GM23248 (cell line): ENCODE data around the gene PLA2G4F. TPM values are rescaled to one million over a fixed set of nuclear protein-coding genes. Genes with fewer than 3 reads are reported as not detected.

ENCODE experiments used
- DNase-seq: peaks from one replicate; pipeline ENCODE4 v3.0.0-alpha.2; 2015
- H2AFZ ChIP-seq: fragments of 200-600 bp; sonication (generic); 2 replicates; pipeline ENCODE4 v1.6.1; 2016; ENCODE audit warnings: antibody characterized with exemption
- H3F3A ChIP-seq: fragments of 200-600 bp; sonication (generic); 2 replicates; pipeline ENCODE4 v1.6.1; 2016; ENCODE audit warnings: mild to moderate bottlenecking, antibody characterized with exemption, mixed run types; ENCODE audit not compliant: insufficient read depth
- H3K27ac ChIP-seq: fragments of 200-600 bp; sonication (generic); 2 replicates; pipeline ENCODE4 v1.5.1; 2016; ENCODE audit warnings: mild to moderate bottlenecking
- H3K27me3 ChIP-seq: fragments of 200-600 bp; sonication (generic); replicated peaks from 2 replicates; pipeline ENCODE4 v1.6.1; 2016; ENCODE audit warnings: mild to moderate bottlenecking; ENCODE audit not compliant: insufficient read depth
- H3K36me3 ChIP-seq: fragments of 200-600 bp; sonication (generic); 2 replicates; pipeline ENCODE4 v1.6.1; 2016; ENCODE audit warnings: low read depth, mild to moderate bottlenecking
- H3K4me1 ChIP-seq: fragments of 200-600 bp; sonication (generic); 2 replicates; pipeline ENCODE4 v1.6.1; 2016; ENCODE audit warnings: mild to moderate bottlenecking; ENCODE audit not compliant: insufficient read depth
- H3K4me2 ChIP-seq: fragments of 200-600 bp; sonication (generic); one replicate; pipeline ENCODE4 v1.6.1; 2016; ENCODE audit warnings: mild to moderate bottlenecking; ENCODE audit not compliant: unreplicated experiment
- H3K4me3 ChIP-seq: fragments of 200-600 bp; sonication (generic); 2 replicates; pipeline ENCODE4 v1.5.1; 2016; ENCODE audit warnings: mild to moderate bottlenecking
- H3K79me2 ChIP-seq: fragments of 200-600 bp; sonication (generic); 2 replicates; pipeline ENCODE4 v1.6.1; 2016; ENCODE audit warnings: mild to moderate bottlenecking; ENCODE audit not compliant: insufficient read depth
- H3K9ac ChIP-seq: fragments of 200-600 bp; sonication (generic); 2 replicates; pipeline ENCODE4 v1.6.1; 2016; ENCODE audit warnings: mild to moderate bottlenecking
- H3K9me2 ChIP-seq: fragments of 200-600 bp; sonication (generic); 2 replicates; pipeline ENCODE4 v1.6.1; 2016; ENCODE audit warnings: mixed run types, mild to moderate bottlenecking, moderate library complexity; ENCODE audit not compliant: insufficient read depth
- H3K9me3 ChIP-seq: fragments of 200-600 bp; sonication (generic); one replicate; pipeline ENCODE4 v1.6.1; 2017; ENCODE audit warnings: low read depth
- H4K20me1 ChIP-seq: fragments of 200-600 bp; sonication (generic); 2 replicates; pipeline ENCODE4 v1.6.0; 2016; ENCODE audit not compliant: insufficient read depth
- EZH2 ChIP-seq: fragments of 200-600 bp; sonication (generic); IDR thresholded peaks from 2 replicates; pipeline ENCODE4 v1.6.1; 2018; ENCODE audit warnings: antibody characterized with exemption, mild to moderate bottlenecking; ENCODE audit not compliant: insufficient read depth, poor library complexity, severe bottlenecking
- EZH2phosphoT487 ChIP-seq: fragments of 200-600 bp; sonication (generic); IDR thresholded peaks from 2 replicates; pipeline ENCODE4 v1.6.1; 2018; ENCODE audit warnings: antibody characterized with exemption, moderate library complexity, mild to moderate bottlenecking, low read depth; ENCODE audit not compliant: insufficient read depth
- WGBS, 2 experiments: methylation state at CpG; one replicate each; pipeline ENCODE4 v1.1.6; 2015 to 2017; ENCODE audit warnings: low lambda C conversion rate in 2 of 2, low coverage in 1 of 2; ENCODE audit errors: missing lambda C conversion rate in 2 of 2; 5-methylcytosine and 5-hydroxymethylcytosine counted together
- in situ Hi-C: fragments of 300-500 bp; cut with MboI; formaldehyde crosslinking; loops from 2 replicates; pipeline ENCODE4 v1.15.0; 2020
- polyA plus RNA-seq: library from polyadenylated mRNA; unstranded; fragments of >200 nt; fragmentation: Nextera tagmentation; extraction: Ambion mirVana; gene quantifications from 2 replicates; pipeline ENCODE4 v1.2.1, GENCODE V29; 2016
- total RNA-seq: library from RNA; depleted of rRNA; stranded (reverse); fragments of >200 nt; shearing (Covaris generic); gene quantifications from 2 replicates; pipeline ENCODE4 v1.2.3, GENCODE V29; 2014

The PLA2G4F gene
- total and polyA plus RNA-seq, 2 experiments from 2014 or later = not detected

GRCh38 chr15:42150219-42150970, 6.0 kb downstream of the PLA2G4F start:
- no peaks in the 10 kb centered on the region for H3K36me3 ChIP-seq
- in situ Hi-C loops = no loop called here
- no peak overlapping the region for H3K4me3 ChIP-seq
- H3K9ac ChIP-seq = no peak overlapping the region
- no peaks in the 10 kb centered on the region for H3K79me2 ChIP-seq
- 83 to 84% methylated on average over 15 to 17 of the region's 17 CpGs for WGBS, 2 experiments
- peaks cover 2% of the 10 kb centered on the region; the same call in 1 of the 2 replicates for H3K27me3 ChIP-seq
- no peak overlapping the region for H3K27ac ChIP-seq
- H3F3A ChIP-seq = no peaks in the 10 kb centered on the region
- H2AFZ ChIP-seq = no peak overlapping the region
- H3K4me1 ChIP-seq = no peaks in the 10 kb centered on the region
- no peak overlapping the region for H3K4me2 ChIP-seq
- DNase-seq = no peak
- no peaks in the 10 kb centered on the region for H4K20me1 ChIP-seq
- TF ChIP-seq EZH2 = no peak
- TF ChIP-seq EZH2phosphoT487 = no peak
- no peaks in the 10 kb centered on the region for H3K9me3 ChIP-seq
- no peaks in the 10 kb centered on the region for H3K9me2 ChIP-seq

GRCh38 chr15:42149493-42150218, 6.8 kb downstream of the PLA2G4F start:
- H3K79me2 ChIP-seq = no peaks in the 10 kb centered on the region
- no peaks in the 10 kb centered on the region for H3F3A ChIP-seq
- H3K9me3 ChIP-seq = no peaks in the 10 kb centered on the region
- H3K27ac ChIP-seq = no peak overlapping the region
- no peak for DNase-seq
- in situ Hi-C loops = no loop called here
- 60 to 63% methylated on average over 14 of the region's 14 CpGs for WGBS, 2 experiments
- H4K20me1 ChIP-seq = no peaks in the 10 kb centered on the region
- no peak overlapping the region for H2AFZ ChIP-seq
- H3K9me2 ChIP-seq = no peaks in the 10 kb centered on the region
- no peaks in the 10 kb centered on the region for H3K4me1 ChIP-seq
- H3K4me3 ChIP-seq = no peak overlapping the region
- H3K4me2 ChIP-seq = no peak overlapping the region
- no peak overlapping the region for H3K9ac ChIP-seq
- no peak for TF ChIP-seq EZH2
- TF ChIP-seq EZH2phosphoT487 = no peak
- peaks cover 4% of the 10 kb centered on the region; the same call in 1 of the 2 replicates for H3K27me3 ChIP-seq
- no peaks in the 10 kb centered on the region for H3K36me3 ChIP-seq

GRCh38 chr15:42148808-42149492, 7.5 kb downstream of the PLA2G4F start:
- H3K79me2 ChIP-seq = no peaks in the 10 kb centered on the region
- peaks cover 4% of the 10 kb centered on the region; the same call in 1 of the 2 replicates for H3K27me3 ChIP-seq
- H3K36me3 ChIP-seq = no peaks in the 10 kb centered on the region
- no peaks in the 10 kb centered on the region for H4K20me1 ChIP-seq
- 84 to 85% methylated on average over 12 of the region's 12 CpGs for WGBS, 2 experiments
- TF ChIP-seq EZH2 (no peak), EZH2phosphoT487 (no peak)
- no peak overlapping the region for H3K27ac ChIP-seq
- no peak overlapping the region for H3K4me2 ChIP-seq
- no peak overlapping the region for H2AFZ ChIP-seq
- no peak for DNase-seq
- no peaks in the 10 kb centered on the region for H3F3A ChIP-seq
- in situ Hi-C loops = no loop called here
- H3K9ac ChIP-seq = no peak overlapping the region
- no peaks in the 10 kb centered on the region for H3K4me1 ChIP-seq
- no peaks in the 10 kb centered on the region for H3K9me2 ChIP-seq
- H3K9me3 ChIP-seq = no peaks in the 10 kb centered on the region
- no peak overlapping the region for H3K4me3 ChIP-seq

- Histone ChIP-seq H3K9me2 (no peaks in the 10 kb centered on the region), H3K36me3 (no peaks in the 10 kb centered on the region), H3K9ac (no peak overlapping the region), H3K79me2 (no peaks in the 10 kb centered on the region), H3K4me1 (no peaks in the 10 kb centered on the region), H3K27me3 (peaks cover 8% of the 10 kb centered on the region; the same call in 1 of the 2 replicates), H3K4me2 (no peak overlapping the region), H2AFZ (no peak overlapping the region), H3K4me3 (no peak overlapping the region), H3K27ac (no peak overlapping the region), H3F3A (no peaks in the 10 kb centered on the region), H4K20me1 (no peaks in the 10 kb centered on the region), H3K9me3 (no peaks in the 10 kb centered on the region)
- 78 to 86% methylated on average over 4 of the region's 4 CpGs for WGBS, 2 experiments
- TF ChIP-seq EZH2 (no peak), EZH2phosphoT487 (no peak)
- in situ Hi-C loops = no loop called here
- no peak for DNase-seq
These were observed 9.1 kb downstream of the PLA2G4F start for GRCh38 chr15:42147431-42147735.
